ENCODE results near the gene TM7SF2. TPM values are rescaled to one million over a fixed set of nuclear protein-coding genes. Genes with fewer than 3 reads are reported as not detected.

TM7SF2 gene
- total and polyA plus RNA-seq, 12 donors: 18.5 to 87.8 (median 69.5) TPM

DNA sequence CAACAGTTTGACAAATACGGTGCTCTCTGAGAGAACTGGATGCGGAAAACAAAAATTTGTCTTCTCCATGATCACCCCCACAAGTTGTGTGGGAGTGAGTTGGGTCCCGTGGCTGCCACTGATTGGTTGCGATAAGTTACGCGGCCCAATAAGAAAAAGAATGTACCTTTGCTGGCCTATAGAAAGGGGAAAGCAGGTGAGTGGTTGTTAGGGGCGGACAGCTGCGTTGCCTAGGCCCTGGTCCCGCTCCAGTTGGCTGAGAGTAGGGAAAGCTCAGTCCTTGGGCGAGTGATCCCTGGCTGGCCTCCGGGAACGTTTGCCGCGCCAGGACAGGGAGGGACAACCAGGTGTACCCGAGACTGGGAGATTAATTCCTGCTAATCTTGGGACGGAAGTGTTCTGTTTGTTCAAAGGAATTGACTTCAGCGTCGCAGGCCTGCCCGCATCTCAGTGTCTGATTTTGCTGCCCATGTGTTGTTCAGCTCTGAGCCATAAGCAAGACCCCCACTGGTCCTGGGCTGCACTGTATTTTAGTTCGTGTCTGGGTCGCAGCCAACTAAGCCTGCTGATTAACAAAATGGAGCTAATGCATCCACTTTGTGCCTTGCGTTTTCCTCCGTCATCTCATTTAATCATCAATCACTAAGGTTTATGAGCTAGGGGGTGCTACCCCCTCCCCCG lies 23.4 kb downstream of the TM7SF2 start:
- intact Hi-C loops (cut with DNase I): loop anchor here in 4 of 10 donors (1.0 to 10.0 kb wide), 3 partner anchors 46 to 120 kb away; partner anchors contain the start of gene CAPN1 (in 3 of the 4)
- ATAC-seq: peak; percentile 86 to 95 (median 90)

DNA sequence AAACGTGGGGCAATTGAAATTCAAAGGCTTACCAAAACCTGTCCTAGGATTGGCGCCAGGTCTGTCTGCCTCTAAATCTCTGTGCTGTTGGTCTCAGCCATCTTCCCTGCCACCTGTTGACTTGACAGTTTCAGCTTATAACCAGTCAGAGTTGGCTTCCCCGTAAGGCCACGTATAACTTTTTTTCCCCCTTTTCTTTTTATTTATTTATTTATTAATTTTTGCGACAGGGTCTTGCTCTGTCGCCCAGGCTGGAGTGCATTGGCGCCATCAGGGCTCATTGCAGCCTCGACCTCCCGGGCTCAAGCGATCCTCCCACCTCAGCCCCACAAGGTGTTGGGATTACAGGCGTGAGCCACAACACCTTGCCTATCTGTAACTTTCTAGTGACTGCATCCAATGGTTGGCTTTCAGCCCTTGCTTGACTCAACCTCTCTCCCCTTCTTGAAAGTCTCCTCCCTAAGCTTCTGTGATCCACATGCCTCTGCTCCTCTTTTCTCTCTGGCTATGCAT lies 24.0 kb downstream of the TM7SF2 start:
- no peaks in the 10 kb centered on the region for H3K9me3 ChIP-seq
- peak overlapping the region; percentile 95 to 100 (median 98) for H3K27ac ChIP-seq
- H3K27me3 ChIP-seq: no peaks in the 10 kb centered on the region
- H3K4me3 ChIP-seq: peak overlapping the region in 9 of 10 donors; percentile 75 to 98 (median 92)
- intact Hi-C loops (cut with DNase I): loop anchor here in 3 of 10 donors (1.0 to 10.0 kb wide), 3 partner anchors 46 to 119 kb away; partner anchors contain the start of gene CAPN1 (in 2 of the 3)
- H3K36me3 ChIP-seq: peaks cover 0 to 26% (median 14%) of the 10 kb centered on the region in 9 donors
- TF ChIP-seq, protein P1, sequence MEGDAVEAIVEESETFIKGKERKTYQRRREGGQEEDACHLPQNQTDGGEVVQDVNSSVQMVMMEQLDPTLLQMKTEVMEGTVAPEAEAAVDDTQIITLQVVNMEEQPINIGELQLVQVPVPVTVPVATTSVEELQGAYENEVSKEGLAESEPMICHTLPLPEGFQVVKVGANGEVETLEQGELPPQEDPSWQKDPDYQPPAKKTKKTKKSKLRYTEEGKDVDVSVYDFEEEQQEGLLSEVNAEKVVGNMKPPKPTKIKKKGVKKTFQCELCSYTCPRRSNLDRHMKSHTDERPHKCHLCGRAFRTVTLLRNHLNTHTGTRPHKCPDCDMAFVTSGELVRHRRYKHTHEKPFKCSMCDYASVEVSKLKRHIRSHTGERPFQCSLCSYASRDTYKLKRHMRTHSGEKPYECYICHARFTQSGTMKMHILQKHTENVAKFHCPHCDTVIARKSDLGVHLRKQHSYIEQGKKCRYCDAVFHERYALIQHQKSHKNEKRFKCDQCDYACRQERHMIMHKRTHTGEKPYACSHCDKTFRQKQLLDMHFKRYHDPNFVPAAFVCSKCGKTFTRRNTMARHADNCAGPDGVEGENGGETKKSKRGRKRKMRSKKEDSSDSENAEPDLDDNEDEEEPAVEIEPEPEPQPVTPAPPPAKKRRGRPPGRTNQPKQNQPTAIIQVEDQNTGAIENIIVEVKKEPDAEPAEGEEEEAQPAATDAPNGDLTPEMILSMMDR (IDR thresholded peaks at IDR 0.05): no peak
- ATAC-seq: no peak
- DNase-seq: no peak
- peaks cover 12 to 36% (median 27%) of the 10 kb centered on the region in 9 donors for H3K4me1 ChIP-seq
- 55% methylated on average over 11 of the region's 11 CpGs for WGBS, 2 donors

More for the DNA sequence above, 23.4 kb downstream of the TM7SF2 start:
- TF ChIP-seq, protein P1 (IDR thresholded peaks at IDR 0.05): no peak
- Histone ChIP-seq H3K4me3 (peak overlapping the region; percentile 75 to 98 (median 88)), H3K9me3 (no peaks in the 10 kb centered on the region), H3K36me3 (peaks cover 0 to 32% (median 19%) of the 10 kb centered on the region in 9 donors), H3K4me1 (peaks cover 12 to 36% (median 27%) of the 10 kb centered on the region in 9 donors), H3K27ac (peak overlapping the region; percentile 95 to 100 (median 98)), H3K27me3 (no peaks in the 10 kb centered on the region)
- DNase-seq: peak; percentile 86 to 93
- WGBS, 2 donors: 3% methylated on average over 24 of the region's 24 CpGs

DNA sequence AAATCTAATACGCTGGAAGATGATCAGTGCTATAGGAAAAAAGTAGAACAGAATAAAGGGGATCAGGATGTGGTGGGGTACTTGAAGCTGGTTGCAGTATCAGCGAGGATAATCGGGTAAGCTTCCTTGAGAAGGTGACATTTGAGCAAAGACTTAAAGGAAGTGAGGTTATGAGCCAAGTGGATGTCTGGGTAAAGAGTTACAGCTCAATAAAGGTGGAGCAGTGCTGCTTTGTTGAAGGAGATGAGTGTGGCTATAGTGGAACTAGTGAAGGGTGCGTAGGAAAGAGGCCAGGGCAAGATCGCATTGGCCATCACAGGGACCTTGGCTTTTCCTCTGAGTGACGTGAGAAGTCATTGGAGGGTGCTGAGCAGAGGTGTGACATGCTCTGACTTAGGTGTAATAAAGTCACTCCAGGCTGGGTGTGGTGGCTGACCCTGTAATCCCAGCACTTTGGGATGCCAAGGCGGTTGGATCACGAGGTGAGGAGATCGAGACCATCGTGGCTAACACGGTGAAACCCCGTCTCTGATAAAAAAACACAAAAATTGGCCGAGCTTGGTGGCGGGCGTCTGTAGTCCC lies 24.9 kb downstream of the TM7SF2 start:
- TF ChIP-seq, protein P1 (IDR thresholded peaks at IDR 0.05): no peak
- H3K27ac ChIP-seq: no peak overlapping the region
- peaks cover 12 to 35% (median 27%) of the 10 kb centered on the region in 9 donors for H3K4me1 ChIP-seq
- intact Hi-C loops (cut with DNase I): loop anchor here in 2 of 10 donors (5.0 to 10.0 kb wide), 2 partner anchors 46 to 118 kb away; partner anchors contain the start of gene CAPN1 (in 1 of the 2)
- H3K4me3 ChIP-seq: no peak overlapping the region
- 89 to 91% methylated on average over 15 of the region's 15 CpGs for WGBS, 2 donors
- no peaks in the 10 kb centered on the region for H3K9me3 ChIP-seq
- ATAC-seq (no peak), DNase-seq (no peak)
- peaks cover 0 to 17% (median 6%) of the 10 kb centered on the region in 9 donors for H3K36me3 ChIP-seq
- no peaks in the 10 kb centered on the region for H3K27me3 ChIP-seq

DNA sequence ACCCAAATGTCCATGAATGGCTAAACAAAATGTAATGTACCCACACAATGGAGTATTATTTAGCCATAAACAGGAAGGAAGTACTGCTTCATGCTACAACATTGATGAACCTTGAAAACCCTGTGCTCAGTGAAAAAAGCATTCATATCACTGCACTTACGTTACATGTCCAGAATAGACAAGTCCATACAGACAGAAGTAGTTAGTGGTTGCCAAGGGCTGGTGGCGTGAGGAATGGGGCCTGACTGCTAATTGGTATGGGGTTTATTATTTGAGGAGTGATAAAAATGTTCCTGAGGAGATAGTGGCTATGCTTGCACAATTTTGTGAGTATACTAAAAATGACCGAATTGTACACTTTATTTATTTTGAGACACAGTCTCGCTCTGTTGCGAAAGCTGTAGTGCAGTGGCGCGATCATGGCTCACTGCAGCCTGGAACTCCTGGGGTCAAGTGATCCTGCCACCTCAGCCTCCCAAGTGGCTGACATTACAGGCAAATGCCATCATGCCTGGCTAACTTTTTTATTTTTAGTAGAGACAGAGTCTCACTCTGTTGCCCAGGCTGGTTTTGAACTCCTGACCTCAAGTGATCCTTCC lies 30.3 kb downstream of the TM7SF2 start:
- Histone ChIP-seq H3K27me3 (no peaks in the 10 kb centered on the region), H3K9me3 (peaks cover 0 to under 1% (median 0%) of the 10 kb centered on the region in 11 donors), H3K36me3 (no peaks in the 10 kb centered on the region), H3K4me1 (no peaks in the 10 kb centered on the region), H3K27ac (no peak overlapping the region), H3K4me3 (no peak overlapping the region)
- DNase-seq: no peak
- WGBS, 2 donors: 84 to 85% methylated on average over 7 of the region's 7 CpGs
- intact Hi-C loops (cut with DNase I): no loop called here
- no peak for ATAC-seq
- TF ChIP-seq, protein P1 (IDR thresholded peaks at IDR 0.05): no peak
